HEK293T (cell line): ENCODE data around the gene APRT.
A peak's percentile ranks its signal among the peaks of the same experiment; 100 is the strongest.

Source experiments
- CTCF ChIA-PET: fragments of 350-600 bp; formaldehyde crosslinking; extraction: SDS; loops from one replicate; lab custom pipeline; 2021; ENCODE audit warnings: antibody characterized with exemption, inconsistent platforms; lab: Yijun Ruan, JAX
- POLR2A ChIA-PET: fragments of 350-600 bp; formaldehyde crosslinking; extraction: SDS; loops from one replicate; lab custom pipeline; 2020; ENCODE audit warnings: antibody characterized with exemption, inconsistent platforms; lab: Yijun Ruan, JAX
- DNase-seq: peaks from one replicate; pipeline ENCODE4 v3.0.0; 2012; ENCODE audit warnings: mixed read lengths; ENCODE audit errors: extremely low spot score
- ARNT ChIP-seq: fragments of 450-650 bp; IDR thresholded peaks from 2 replicates; pipeline ENCODE4 v1.6.1; 2017; ENCODE audit warnings: mild to moderate bottlenecking
- BHLHE40 ChIP-seq: fragments of 450-650 bp; IDR thresholded peaks from 2 replicates; pipeline ENCODE4 v1.6.1; 2016; ENCODE audit warnings: mild to moderate bottlenecking, moderate library complexity, borderline replicate concordance
- CTBP1 ChIP-seq: fragments of 450-650 bp; IDR thresholded peaks from 2 replicates; pipeline ENCODE4 v1.6.1; 2016; ENCODE audit warnings: borderline replicate concordance
- ELF4 ChIP-seq: fragments of 450-650 bp; IDR thresholded peaks from 2 replicates; pipeline ENCODE4 v1.6.1; 2017; ENCODE audit warnings: antibody characterized with exemption
- FOXA1 ChIP-seq: fragments of 450-650 bp; IDR thresholded peaks from 2 replicates; pipeline ENCODE4 v1.6.1; 2016; ENCODE audit warnings: mild to moderate bottlenecking
- FOXK2 ChIP-seq: fragments of 450-650 bp; IDR thresholded peaks from 2 replicates; pipeline ENCODE4 v1.6.1; 2016; ENCODE audit warnings: mild to moderate bottlenecking
- FOXM1 ChIP-seq: fragments of 450-650 bp; IDR thresholded peaks from 2 replicates; pipeline ENCODE4 v1.6.1; 2017; ENCODE audit warnings: mild to moderate bottlenecking, borderline replicate concordance
- HDGF ChIP-seq: fragments of 450-650 bp; IDR thresholded peaks from 2 replicates; pipeline ENCODE4 v1.6.1; 2017; ENCODE audit warnings: antibody characterized with exemption, borderline replicate concordance
- L3MBTL2 ChIP-seq: fragments of 450-650 bp; conservative IDR thresholded peaks from 2 replicates; pipeline ENCODE4 v1.6.1; 2016; ENCODE audit warnings: mild to moderate bottlenecking
- LEF1 ChIP-seq: fragments of 450-650 bp; IDR thresholded peaks from 2 replicates; pipeline ENCODE4 v1.6.1; 2017; ENCODE audit warnings: mild to moderate bottlenecking, borderline replicate concordance
- NFRKB ChIP-seq: fragments of 450-650 bp; IDR thresholded peaks from 2 replicates; pipeline ENCODE4 v1.6.1; 2016; ENCODE audit warnings: mild to moderate bottlenecking, moderate library complexity
- SP1 ChIP-seq: fragments of 450-650 bp; IDR thresholded peaks from 2 replicates; pipeline ENCODE4 v1.6.1; 2017
- SUZ12 ChIP-seq: fragments of 450-650 bp; IDR thresholded peaks from 2 replicates; pipeline ENCODE4 v1.6.1; 2016; ENCODE audit warnings: mild to moderate bottlenecking
- TARDBP ChIP-seq: fragments of 450-650 bp; IDR thresholded peaks from 2 replicates; pipeline ENCODE4 v1.6.1; 2016
- ZNF384 ChIP-seq: fragments of 450-650 bp; IDR thresholded peaks from 2 replicates; pipeline ENCODE4 v1.6.1; 2016
- TF ChIP-seq, protein P1 (sequence below): fragments of 450-650 bp; IDR thresholded peaks from 2 replicates; pipeline ENCODE4 v1.6.1; 2016

APRT gene

DNA sequence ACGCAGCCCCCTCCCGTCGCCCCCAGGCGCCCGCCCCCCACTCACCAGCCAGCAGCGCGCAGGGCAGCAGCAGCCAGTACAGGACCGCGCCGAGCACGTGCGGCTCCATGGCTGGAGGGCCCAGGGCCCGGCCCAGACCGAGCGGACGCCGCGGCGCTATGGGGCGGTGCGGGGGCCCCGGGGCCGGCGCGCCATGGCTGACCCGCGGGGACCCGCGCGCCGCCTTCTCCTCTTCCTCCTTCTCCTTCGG is 26.9 kb downstream of the APRT start:
- TF ChIP-seq FOXM1 (no peak), LEF1 (no peak), L3MBTL2 (no peak), NFRKB (no peak), HDGF (no peak), SP1 (no peak), FOXK2 (no peak), ELF4 (no peak), ARNT (no peak), FOXA1 (no peak), SUZ12 (no peak), ZNF384 (no peak), BHLHE40 (no peak)
- TF ChIP-seq, protein P1, sequence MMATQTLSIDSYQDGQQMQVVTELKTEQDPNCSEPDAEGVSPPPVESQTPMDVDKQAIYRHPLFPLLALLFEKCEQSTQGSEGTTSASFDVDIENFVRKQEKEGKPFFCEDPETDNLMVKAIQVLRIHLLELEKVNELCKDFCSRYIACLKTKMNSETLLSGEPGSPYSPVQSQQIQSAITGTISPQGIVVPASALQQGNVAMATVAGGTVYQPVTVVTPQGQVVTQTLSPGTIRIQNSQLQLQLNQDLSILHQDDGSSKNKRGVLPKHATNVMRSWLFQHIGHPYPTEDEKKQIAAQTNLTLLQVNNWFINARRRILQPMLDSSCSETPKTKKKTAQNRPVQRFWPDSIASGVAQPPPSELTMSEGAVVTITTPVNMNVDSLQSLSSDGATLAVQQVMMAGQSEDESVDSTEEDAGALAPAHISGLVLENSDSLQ = no peak
- POLR2A ChIA-PET = interaction anchor here (0.7 to 4.5 kb wide), 7 partner anchors 12 to 48 kb away, joined by 3 to 30 read pairs (median 4); partner anchors contain the start of gene CDT1
- DNase-seq = no peak
- CTCF ChIA-PET = interaction anchor here (0.6 kb wide), 1 partner anchor 47 kb away, joined by 3 read pairs; no protein-coding TSS in a partner anchor

DNA sequence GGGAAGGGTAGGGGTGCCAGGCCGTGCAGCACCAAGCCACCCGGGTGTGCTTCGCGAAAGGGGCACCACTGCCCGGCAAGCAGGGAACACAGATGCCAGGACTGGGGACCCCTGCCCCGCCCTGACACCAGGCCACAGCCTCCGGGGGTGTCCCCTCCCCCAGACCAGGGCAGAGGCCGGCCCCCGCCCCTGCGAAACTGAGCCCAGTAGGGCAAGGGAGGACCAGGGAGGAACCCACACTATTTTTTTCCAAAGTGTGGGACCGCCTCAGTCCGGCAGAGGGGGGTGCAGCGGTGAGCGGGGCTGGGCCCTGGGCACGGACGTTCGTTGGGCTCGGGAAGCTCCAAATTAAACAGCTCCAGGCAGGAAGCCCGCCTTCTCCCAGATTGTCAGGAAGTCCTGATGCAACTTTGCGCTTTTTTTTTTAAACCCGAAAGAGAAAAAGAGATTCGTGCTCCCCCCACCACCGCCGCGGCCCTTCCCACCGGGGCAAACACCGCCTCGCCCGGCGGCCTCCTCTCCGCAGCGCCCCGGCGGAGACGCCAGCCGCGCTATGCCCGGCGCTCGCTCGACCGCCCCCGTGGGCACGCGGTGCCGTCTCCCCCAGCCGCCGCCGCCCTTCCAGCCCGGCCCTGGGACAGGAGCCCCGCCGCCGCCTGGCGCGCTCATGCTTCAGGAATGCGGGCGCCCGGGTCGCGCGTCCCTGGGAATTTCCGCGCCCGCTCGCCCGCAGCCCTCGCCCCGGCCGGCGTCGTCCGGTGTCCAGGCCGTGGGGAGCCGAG is 27.5 kb downstream of the APRT start:
- ChIA-PET CTCF (interaction anchor here (0.6 kb wide), 1 partner anchor 47 kb away, joined by 3 read pairs; no protein-coding TSS in a partner anchor), POLR2A (interaction anchor here (0.8 to 4.5 kb wide), 7 partner anchors 12 to 147 kb away, joined by 3 to 30 read pairs (median 4); partner anchors contain the start of gene CDT1)
- TF ChIP-seq FOXA1 = no peak
- TF ChIP-seq CTBP1 = no peak
- no peak for TF ChIP-seq SUZ12
- TF ChIP-seq FOXM1 = no peak
- TF ChIP-seq TARDBP = no peak
- TF ChIP-seq ARNT = no peak
- TF ChIP-seq HDGF = no peak
- no peak for TF ChIP-seq FOXK2
- no peak for TF ChIP-seq ZNF384
- peak; percentile 41 for DNase-seq

DNA sequence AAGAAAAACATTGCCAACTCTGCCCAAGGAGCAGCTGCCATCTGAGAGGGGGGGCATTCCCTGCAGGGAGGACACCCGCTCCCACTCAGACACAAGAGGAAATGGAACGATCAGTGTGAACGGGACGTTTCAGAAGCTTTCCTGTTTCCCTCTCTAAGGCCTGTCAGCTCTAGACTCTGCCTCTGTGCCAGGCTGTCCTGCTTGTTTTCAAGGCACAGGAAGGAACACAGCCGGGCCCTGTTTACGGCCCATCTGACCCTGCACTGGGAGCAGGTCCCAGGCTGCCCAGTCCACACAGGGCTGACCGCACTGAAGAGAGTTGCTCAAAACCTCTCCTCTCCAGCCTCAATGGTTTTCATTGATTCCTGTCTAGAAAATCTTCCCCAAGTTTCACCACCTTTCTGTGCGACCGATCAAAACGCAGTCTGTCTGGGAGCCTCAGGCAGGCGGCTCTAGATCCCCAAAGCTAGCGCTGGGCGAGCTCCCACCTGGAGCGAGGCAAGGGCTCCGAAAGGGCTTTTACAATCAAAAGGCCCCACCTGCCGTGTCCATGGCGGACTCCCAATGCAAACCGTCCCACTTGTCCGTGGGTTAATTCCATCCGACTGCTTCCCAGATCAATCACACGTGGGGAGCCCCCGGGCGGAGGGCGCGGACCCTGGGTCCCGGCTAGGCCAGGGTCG is 28.2 kb downstream of the APRT start:
- DNase-seq = no peak
- CTCF ChIA-PET = interaction anchor here (2.2 kb wide), 1 partner anchor 46 kb away, joined by 9 read pairs; no protein-coding TSS in a partner anchor
- TF ChIP-seq CTBP1 = no peak
- TF ChIP-seq SP1 = no peak
- TF ChIP-seq ELF4 = no peak
- no peak for TF ChIP-seq NFRKB
- TF ChIP-seq FOXK2 = no peak
- no peak for TF ChIP-seq TARDBP
- no peak for TF ChIP-seq HDGF
- no peak for TF ChIP-seq BHLHE40
- TF ChIP-seq SUZ12 = no peak
- no peak for TF ChIP-seq ZNF384
- POLR2A ChIA-PET = interaction anchor here (0.8 to 4.5 kb wide), 8 partner anchors 10 to 146 kb away, joined by 3 to 30 read pairs (median 4); partner anchors contain the start of gene CDT1

DNA sequence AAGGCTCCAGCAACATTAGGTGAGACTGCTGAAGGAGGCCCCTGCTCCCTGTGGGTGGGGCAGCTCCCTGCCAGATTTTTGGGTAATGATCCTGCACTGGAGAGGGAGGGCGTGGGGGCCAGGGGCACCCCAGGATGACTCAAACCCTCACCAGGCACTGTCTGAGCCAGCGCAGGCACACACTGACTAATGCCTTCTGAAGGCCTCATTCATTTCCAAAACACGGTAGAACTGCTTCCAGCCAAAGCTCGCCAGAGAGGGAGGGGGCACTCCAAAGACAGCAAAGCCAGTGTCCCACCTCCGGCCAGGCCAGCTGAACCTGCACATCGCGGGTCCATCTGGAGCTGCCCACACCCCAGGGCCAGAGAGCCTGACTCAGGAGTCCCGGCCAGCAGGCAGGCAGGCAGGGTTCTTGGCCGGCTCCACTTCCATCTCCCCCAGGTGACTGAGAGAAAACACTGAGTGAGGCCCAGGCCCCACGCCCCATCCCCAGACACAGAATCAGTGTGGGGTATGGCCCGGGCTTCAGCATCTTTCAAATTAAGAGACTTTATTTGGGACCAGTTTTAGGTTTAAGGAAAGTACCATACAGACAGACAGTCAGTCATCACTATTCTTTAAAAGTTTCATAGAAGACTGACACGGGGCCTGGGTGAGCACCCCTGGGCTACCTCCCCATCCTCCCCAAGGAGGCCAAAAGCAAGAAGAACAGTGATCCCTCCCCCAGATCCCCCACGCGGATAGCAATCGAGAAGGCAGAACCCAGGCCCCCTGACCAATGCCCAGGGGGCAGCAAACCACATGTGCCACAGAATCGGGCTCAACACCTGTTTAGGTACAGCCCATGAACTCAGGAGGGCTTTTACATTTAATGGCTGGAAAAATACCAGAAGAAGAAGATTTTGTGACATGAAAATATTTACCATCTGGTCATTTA is 29.0 kb downstream of the APRT start:
- no peak for DNase-seq
- ChIA-PET POLR2A (interaction anchor here (1.0 to 4.5 kb wide), 4 partner anchors 10 to 45 kb away, joined by 4 to 30 read pairs (median 8); partner anchors contain the start of gene CDT1), CTCF (interaction anchor here (2.2 kb wide), 1 partner anchor 46 kb away, joined by 9 read pairs; no protein-coding TSS in a partner anchor)
- TF ChIP-seq SUZ12 (no peak), LEF1 (no peak), BHLHE40 (no peak), FOXK2 (no peak), L3MBTL2 (no peak), SP1 (no peak), ARNT (no peak), FOXA1 (no peak), HDGF (no peak), ZNF384 (no peak), NFRKB (no peak), ELF4 (no peak)
- TF ChIP-seq, protein P1 = no peak

- CTCF ChIA-PET = interaction anchor here (0.5 to 2.2 kb wide), 3 partner anchors 35 to 44 kb away, joined by 3 to 9 read pairs (median 5); no protein-coding TSS in a partner anchor
- POLR2A ChIA-PET = interaction anchor here (1.4 to 4.5 kb wide), 4 partner anchors 9 to 28 kb away, joined by 4 to 30 read pairs (median 13); no protein-coding TSS in a partner anchor
- no peak for DNase-seq
- TF ChIP-seq LEF1 (no peak), ARNT (no peak), TARDBP (no peak), L3MBTL2 (no peak), ZNF384 (no peak), SUZ12 (no peak), FOXK2 (no peak), FOXA1 (no peak), BHLHE40 (no peak), NFRKB (no peak), SP1 (no peak), FOXM1 (no peak), CTBP1 (no peak), ELF4 (no peak), HDGF (no peak)
- TF ChIP-seq, protein P1 = no peak
Measured at GRCh38 chr16:88781140-88782077, 30.3 kb downstream of the APRT start.
